Panc1 (cell line): ENCODE results near the gene ZNF507. TPM values are rescaled to one million over a fixed set of nuclear protein-coding genes. Genes with fewer than 3 reads are reported as not detected.
A peak's percentile ranks its signal among the peaks of the same experiment; 100 is the strongest.

Experiments used
- ATAC-seq: fragments of 200-7000 bp; cut with Tn5 transposase; 2 replicates; pipeline ENCODE4 v1.9.1; 2020; ENCODE audit warnings: mild to moderate bottlenecking, moderate library complexity
- BruUV-seq: library from RNA; stranded (reverse); fragments of 400-500 nt; replicated peaks from 2 replicates; lab custom pipeline; 2021; lab: Mats Ljungman, UMichigan
- CTCF ChIA-PET: fragments of 300-600 bp; sonication (Branson Sonifier 250); formaldehyde crosslinking; loops from one replicate; lab custom pipeline; 2022; ENCODE audit warnings: antibody characterized with exemption; lab: Charles Lee
- POLR2A ChIA-PET: fragments of 300-600 bp; sonication (Branson Sonifier 250); formaldehyde crosslinking; loops from one replicate; lab custom pipeline; 2022; ENCODE audit warnings: antibody characterized with exemption; lab: Charles Lee
- DNase-seq: peaks from one replicate; pipeline ENCODE4 v3.0.0-alpha.2; 2010; ENCODE audit warnings: low read depth, low spot score
- H3K27ac ChIP-seq: 2 replicates; pipeline ENCODE4 v1.5.1; 2011; ENCODE audit warnings: mild to moderate bottlenecking, low read length, inconsistent platforms
- H3K27me3 ChIP-seq: fragments of 200-500 bp; sonication (Bioruptor generic); 2 replicates; pipeline ENCODE4 v1.6.0; 2014; ENCODE audit warnings: low read length, inconsistent platforms; ENCODE audit not compliant: control insufficient read depth, insufficient read depth
- H3K36me3 ChIP-seq: fragments of 200-500 bp; sonication (Bioruptor generic); 2 replicates; pipeline ENCODE4 v1.5.1; 2014; ENCODE audit warnings: inconsistent platforms, mild to moderate bottlenecking, low read length, moderate library complexity; ENCODE audit not compliant: control insufficient read depth, insufficient read depth
- H3K4me1 ChIP-seq: 2 replicates; pipeline ENCODE4 v1.5.1; 2011; ENCODE audit warnings: inconsistent platforms, mild to moderate bottlenecking, low read length, moderate library complexity; ENCODE audit not compliant: control insufficient read depth, insufficient read depth
- H3K4me3 ChIP-seq, 2 experiments: 2 replicates each; pipeline ENCODE4 v1.5.1; 2011 to 2012; ENCODE audit warnings: low read depth in 2 of 2, low read length in 2 of 2, mild to moderate bottlenecking in 2 of 2, inconsistent platforms in 1 of 2, moderate library complexity in 1 of 2
- H3K9me3 ChIP-seq: fragments of 200-500 bp; sonication (Bioruptor generic); 2 replicates; pipeline ENCODE4 v1.5.1; 2014; ENCODE audit warnings: low read depth, mild to moderate bottlenecking, inconsistent platforms, low read length, moderate library complexity; ENCODE audit not compliant: control insufficient read depth, insufficient read depth
- POLR2AphosphoS5 ChIP-seq: IDR thresholded peaks from 2 replicates; pipeline ENCODE4 v1.6.1; 2012; ENCODE audit warnings: mild to moderate bottlenecking, low read depth, low read length, moderate library complexity
- SIN3A ChIP-seq: IDR thresholded peaks from 2 replicates; pipeline ENCODE4 v1.6.1; 2012; ENCODE audit warnings: low read depth, mild to moderate bottlenecking, low read length, moderate library complexity, borderline replicate concordance; ENCODE audit not compliant: insufficient read depth
- TCF7L2 ChIP-seq: IDR thresholded peaks from 2 replicates; pipeline ENCODE4 v1.6.1; 2011; ENCODE audit warnings: mild to moderate bottlenecking, low read depth, low read length, inconsistent platforms
- in situ Hi-C: cut with HindIII; loops from 2 replicates; pipeline ENCODE4 v1.10.0; 2016; ENCODE audit warnings: low sequenced_read_pairs, low pct_unique_long_range_greater_than_20kb
- intact Hi-C: fragments of 100-400 bp; cut with micrococcal nuclease; formaldehyde crosslinking; loops from one replicate; pipeline ENCODE4 v1.10.0; 2022; ENCODE audit not compliant: unreplicated experiment
- total RNA-seq: library from RNA; stranded (reverse); gene quantifications from one replicate; pipeline ENCODE4 v1.2.1, GENCODE V29; 2021; ENCODE audit not compliant: unreplicated experiment
- TF ChIP-seq, protein P1 (sequence below): fragments of 450-650 bp; IDR thresholded peaks from 2 replicates; pipeline ENCODE4 v1.5.1; 2017; ENCODE audit warnings: mild to moderate bottlenecking
- TF ChIP-seq, protein P2 (sequence below), 2 experiments: IDR thresholded peaks; 2 replicates each; pipeline ENCODE4 v1.6.1; 2011 to 2012; ENCODE audit warnings: low read depth in 2 of 2, control low read depth in 1 of 2, low read length in 1 of 2, mild to moderate bottlenecking in 1 of 2, moderate library complexity in 1 of 2; ENCODE audit not compliant: insufficient read depth in 1 of 2

The ZNF507 gene
- total RNA-seq, 1 experiment from 2014 or later = 28.3 TPM

GRCh38 chr19:32403291-32403995 is 58.0 kb downstream of the ZNF507 start:
- no peaks in the 10 kb centered on the region for H3K27me3 ChIP-seq
- POLR2A ChIA-PET = no interaction called here
- no TSS peak for BruUV-seq
- TF ChIP-seq, protein P1, sequence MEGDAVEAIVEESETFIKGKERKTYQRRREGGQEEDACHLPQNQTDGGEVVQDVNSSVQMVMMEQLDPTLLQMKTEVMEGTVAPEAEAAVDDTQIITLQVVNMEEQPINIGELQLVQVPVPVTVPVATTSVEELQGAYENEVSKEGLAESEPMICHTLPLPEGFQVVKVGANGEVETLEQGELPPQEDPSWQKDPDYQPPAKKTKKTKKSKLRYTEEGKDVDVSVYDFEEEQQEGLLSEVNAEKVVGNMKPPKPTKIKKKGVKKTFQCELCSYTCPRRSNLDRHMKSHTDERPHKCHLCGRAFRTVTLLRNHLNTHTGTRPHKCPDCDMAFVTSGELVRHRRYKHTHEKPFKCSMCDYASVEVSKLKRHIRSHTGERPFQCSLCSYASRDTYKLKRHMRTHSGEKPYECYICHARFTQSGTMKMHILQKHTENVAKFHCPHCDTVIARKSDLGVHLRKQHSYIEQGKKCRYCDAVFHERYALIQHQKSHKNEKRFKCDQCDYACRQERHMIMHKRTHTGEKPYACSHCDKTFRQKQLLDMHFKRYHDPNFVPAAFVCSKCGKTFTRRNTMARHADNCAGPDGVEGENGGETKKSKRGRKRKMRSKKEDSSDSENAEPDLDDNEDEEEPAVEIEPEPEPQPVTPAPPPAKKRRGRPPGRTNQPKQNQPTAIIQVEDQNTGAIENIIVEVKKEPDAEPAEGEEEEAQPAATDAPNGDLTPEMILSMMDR = no peak
- TF ChIP-seq POLR2AphosphoS5 = no peak
- H3K4me3 ChIP-seq = no peak overlapping the region
- in situ Hi-C loops = no loop called here
- H3K36me3 ChIP-seq = no peaks in the 10 kb centered on the region; the same call in 1 of the 2 replicates
- intact Hi-C loops = no loop called here
- CTCF ChIA-PET = no interaction called here
- peak overlapping the region; percentile 95 for H3K27ac ChIP-seq
- DNase-seq (no peak), ATAC-seq (no peak)
- H3K4me1 ChIP-seq = peaks cover 23% of the 10 kb centered on the region
- no peaks in the 10 kb centered on the region for H3K9me3 ChIP-seq

GRCh38 chr19:32404213-32404932 is 59.0 kb downstream of the ZNF507 start:
- CTCF ChIA-PET = interaction anchor here (0.6 kb wide), 1 partner anchor 164 kb away, joined by 5 read pairs; no protein-coding TSS in a partner anchor
- POLR2A ChIA-PET = no interaction called here
- Histone ChIP-seq H3K4me3 (peak overlapping the region; percentile 77 to 92), H3K36me3 (peaks cover 5% of the 10 kb centered on the region; the same call in 1 of the 2 replicates), H3K27ac (peak overlapping the region; percentile 95), H3K27me3 (no peaks in the 10 kb centered on the region), H3K4me1 (peaks cover 23% of the 10 kb centered on the region), H3K9me3 (no peaks in the 10 kb centered on the region)
- intact Hi-C loops = no loop called here
- BruUV-seq = no TSS peak
- ATAC-seq = no peak
- DNase-seq = no peak
- TF ChIP-seq TCF7L2 (no peak), POLR2AphosphoS5 (no peak), SIN3A (no peak)
- TF ChIP-seq, protein P2, sequence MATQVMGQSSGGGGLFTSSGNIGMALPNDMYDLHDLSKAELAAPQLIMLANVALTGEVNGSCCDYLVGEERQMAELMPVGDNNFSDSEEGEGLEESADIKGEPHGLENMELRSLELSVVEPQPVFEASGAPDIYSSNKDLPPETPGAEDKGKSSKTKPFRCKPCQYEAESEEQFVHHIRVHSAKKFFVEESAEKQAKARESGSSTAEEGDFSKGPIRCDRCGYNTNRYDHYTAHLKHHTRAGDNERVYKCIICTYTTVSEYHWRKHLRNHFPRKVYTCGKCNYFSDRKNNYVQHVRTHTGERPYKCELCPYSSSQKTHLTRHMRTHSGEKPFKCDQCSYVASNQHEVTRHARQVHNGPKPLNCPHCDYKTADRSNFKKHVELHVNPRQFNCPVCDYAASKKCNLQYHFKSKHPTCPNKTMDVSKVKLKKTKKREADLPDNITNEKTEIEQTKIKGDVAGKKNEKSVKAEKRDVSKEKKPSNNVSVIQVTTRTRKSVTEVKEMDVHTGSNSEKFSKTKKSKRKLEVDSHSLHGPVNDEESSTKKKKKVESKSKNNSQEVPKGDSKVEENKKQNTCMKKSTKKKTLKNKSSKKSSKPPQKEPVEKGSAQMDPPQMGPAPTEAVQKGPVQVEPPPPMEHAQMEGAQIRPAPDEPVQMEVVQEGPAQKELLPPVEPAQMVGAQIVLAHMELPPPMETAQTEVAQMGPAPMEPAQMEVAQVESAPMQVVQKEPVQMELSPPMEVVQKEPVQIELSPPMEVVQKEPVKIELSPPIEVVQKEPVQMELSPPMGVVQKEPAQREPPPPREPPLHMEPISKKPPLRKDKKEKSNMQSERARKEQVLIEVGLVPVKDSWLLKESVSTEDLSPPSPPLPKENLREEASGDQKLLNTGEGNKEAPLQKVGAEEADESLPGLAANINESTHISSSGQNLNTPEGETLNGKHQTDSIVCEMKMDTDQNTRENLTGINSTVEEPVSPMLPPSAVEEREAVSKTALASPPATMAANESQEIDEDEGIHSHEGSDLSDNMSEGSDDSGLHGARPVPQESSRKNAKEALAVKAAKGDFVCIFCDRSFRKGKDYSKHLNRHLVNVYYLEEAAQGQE (IDR thresholded peaks at IDR 0.05; ENCODE audit: insufficient read depth in 1 of 2, low read depth in 2 of 2, low read length in 1 of 2) = no peak
- TF ChIP-seq, protein P1 = no peak
- in situ Hi-C loops = no loop called here
